Omental fat pad (tissue), 4 donors: ENCODE results near the gene LRCH1. TPM values are rescaled to one million over a fixed set of nuclear protein-coding genes. Genes with fewer than 3 reads are reported as not detected.

Source experiments
- ATAC-seq: fragments of 150-250 bp; one replicate; pipeline ENCODE4 v1.9.1; 2016; ENCODE audit warnings: mild to moderate bottlenecking, moderate library complexity; ENCODE audit not compliant: low FRiP score
- DNase-seq: peaks from one replicate; pipeline ENCODE4 v3.0.0-alpha.2; 2019; ENCODE audit warnings: low spot score
- total RNA-seq, 4 donors: library from RNA; depleted of rRNA; stranded (reverse); fragments of >200 nt; gene quantifications; one replicate each; pipeline ENCODE4 v1.1.0, GENCODE V29; 2016
- TF ChIP-seq, protein P1 (sequence below), 3 donors: fragments of 450-650 bp; IDR thresholded peaks; one replicate each; pipeline ENCODE4 v1.5.1; 2016 to 2017; ENCODE audit warnings: antibody characterized with exemption in 3 of 3, mild to moderate bottlenecking in 3 of 3, moderate library complexity in 2 of 3

The LRCH1 gene
- total RNA-seq, 4 donors from 2014 or later: 9.7 to 43.7 (median 16.5) TPM

GRCh38 chr13:46738766-46739165, 185.8 kb downstream of the LRCH1 start:
- DNase-seq (no peak), ATAC-seq (no peak)
- TF ChIP-seq, protein P1, sequence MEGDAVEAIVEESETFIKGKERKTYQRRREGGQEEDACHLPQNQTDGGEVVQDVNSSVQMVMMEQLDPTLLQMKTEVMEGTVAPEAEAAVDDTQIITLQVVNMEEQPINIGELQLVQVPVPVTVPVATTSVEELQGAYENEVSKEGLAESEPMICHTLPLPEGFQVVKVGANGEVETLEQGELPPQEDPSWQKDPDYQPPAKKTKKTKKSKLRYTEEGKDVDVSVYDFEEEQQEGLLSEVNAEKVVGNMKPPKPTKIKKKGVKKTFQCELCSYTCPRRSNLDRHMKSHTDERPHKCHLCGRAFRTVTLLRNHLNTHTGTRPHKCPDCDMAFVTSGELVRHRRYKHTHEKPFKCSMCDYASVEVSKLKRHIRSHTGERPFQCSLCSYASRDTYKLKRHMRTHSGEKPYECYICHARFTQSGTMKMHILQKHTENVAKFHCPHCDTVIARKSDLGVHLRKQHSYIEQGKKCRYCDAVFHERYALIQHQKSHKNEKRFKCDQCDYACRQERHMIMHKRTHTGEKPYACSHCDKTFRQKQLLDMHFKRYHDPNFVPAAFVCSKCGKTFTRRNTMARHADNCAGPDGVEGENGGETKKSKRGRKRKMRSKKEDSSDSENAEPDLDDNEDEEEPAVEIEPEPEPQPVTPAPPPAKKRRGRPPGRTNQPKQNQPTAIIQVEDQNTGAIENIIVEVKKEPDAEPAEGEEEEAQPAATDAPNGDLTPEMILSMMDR (IDR thresholded peaks at IDR 0.05): no peak

DNA sequence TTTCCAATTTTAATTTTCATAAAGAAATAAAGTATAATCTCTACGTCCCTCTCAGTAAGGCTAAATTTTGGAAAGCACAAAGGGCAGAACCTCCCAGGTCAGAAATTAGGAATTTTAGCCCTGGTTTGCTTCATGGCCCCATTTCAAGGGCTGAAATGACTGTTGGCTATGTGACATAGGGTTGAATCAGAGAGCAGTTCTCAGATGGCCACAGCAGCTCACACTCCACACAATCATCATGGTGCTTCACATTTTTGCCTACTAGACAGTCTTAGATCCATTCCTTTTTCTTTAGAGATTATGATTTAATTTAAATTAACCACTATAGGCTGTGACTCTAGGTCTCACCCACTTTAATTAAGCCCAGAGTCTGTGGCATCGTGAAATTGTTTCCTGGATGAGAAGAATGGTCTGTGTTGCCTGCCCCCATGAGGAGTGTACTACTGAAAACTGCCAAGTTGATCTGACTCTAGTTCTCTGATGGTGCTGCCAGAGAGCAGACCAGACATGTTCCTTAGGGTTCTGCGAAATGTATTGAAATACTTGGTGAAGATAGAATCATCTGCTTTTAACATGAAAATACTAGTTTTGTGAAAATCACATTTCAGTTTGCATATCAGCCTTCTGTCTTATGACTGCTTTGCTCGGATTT, 186.6 kb downstream of the LRCH1 start:
- TF ChIP-seq, protein P1 (IDR thresholded peaks at IDR 0.05): no peak
- DNase-seq (no peak), ATAC-seq (no peak)

- DNase-seq: no peak
- no peak for ATAC-seq
- TF ChIP-seq, protein P1 (IDR thresholded peaks at IDR 0.05): no peak
Measured at GRCh38 chr13:46743191-46743590, 190.2 kb downstream of the LRCH1 start.

GRCh38 chr13:46745062-46745461, 192.1 kb downstream of the LRCH1 start:
- DNase-seq (no peak), ATAC-seq (no peak)
- TF ChIP-seq, protein P1 (IDR thresholded peaks at IDR 0.05): no peak

- DNase-seq: no peak
- TF ChIP-seq, protein P1 (IDR thresholded peaks at IDR 0.05): no peak
- no peak for ATAC-seq
Measured at GRCh38 chr13:46745706-46746105, 192.7 kb downstream of the LRCH1 start.

GRCh38 chr13:46747031-46747820, 194.3 kb downstream of the LRCH1 start:
- TF ChIP-seq, protein P1 (IDR thresholded peaks at IDR 0.05): no peak
- DNase-seq (no peak), ATAC-seq (no peak)

DNA sequence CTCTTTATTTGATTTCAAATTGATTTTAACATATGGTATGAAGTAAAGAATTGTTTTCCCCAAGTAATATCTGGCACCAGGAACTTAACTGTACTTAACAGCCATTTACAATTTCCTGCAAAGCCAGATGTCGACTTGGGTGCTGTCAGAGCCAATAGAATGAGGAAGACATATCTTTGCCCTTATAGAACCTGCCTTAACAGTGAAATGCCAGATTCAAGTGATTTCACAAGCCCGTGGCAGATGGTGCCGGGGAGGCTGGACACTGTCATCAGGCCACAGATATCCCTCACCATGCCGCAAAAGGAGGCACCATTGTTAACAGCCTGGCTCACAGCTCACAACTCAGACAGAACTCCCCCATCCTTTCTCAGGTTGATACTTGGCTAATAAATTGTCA, 195.3 kb downstream of the LRCH1 start:
- no peak for ATAC-seq
- TF ChIP-seq, protein P1 (IDR thresholded peaks at IDR 0.05): no peak

More for the DNA sequence above, 195.3 kb downstream of the LRCH1 start:
- DNase-seq: no peak
